Mesothelial cell of epicardium (in vitro differentiated cells): ENCODE measurements around the gene PGGT1B. TPM values are rescaled to one million over a fixed set of nuclear protein-coding genes. Genes with fewer than 3 reads are reported as not detected.

Experiments
- DNase-seq, 2 experiments: peaks; one replicate each; pipeline ENCODE4 v3.0.0; 2021; ENCODE audit warnings: low spot score in 2 of 2; ENCODE audit not compliant: unreplicated experiment in 2 of 2
- H3K27ac Mint-ChIP-seq: 2 replicates; pipeline ENCODE4 v1.8.0; 2021; ENCODE audit warnings: mixed read lengths
- H3K27me3 Mint-ChIP-seq: 2 replicates; pipeline ENCODE4 v1.8.0; 2021; ENCODE audit warnings: low read depth, mixed read lengths
- H3K36me3 Mint-ChIP-seq: 2 replicates; pipeline ENCODE4 v1.8.0; 2021; ENCODE audit warnings: mixed read lengths
- H3K4me1 Mint-ChIP-seq: 2 replicates; pipeline ENCODE4 v1.8.0; 2021; ENCODE audit warnings: mixed read lengths
- H3K4me3 Mint-ChIP-seq: 2 replicates; pipeline ENCODE4 v1.8.0; 2021; ENCODE audit warnings: mild to moderate bottlenecking, moderate library complexity, mixed read lengths
- H3K9me3 Mint-ChIP-seq: 2 replicates; pipeline ENCODE4 v1.8.0; 2021; ENCODE audit warnings: mixed read lengths
- CTCF ChIP-seq: fragments of 200-600 bp; sonication (generic); IDR thresholded peaks from one replicate; pipeline ENCODE4 v1.5.0; 2021; ENCODE audit warnings: antibody characterized with exemption; ENCODE audit not compliant: unreplicated experiment
- total RNA-seq: library from RNA; stranded (reverse); gene quantifications from 3 replicates; pipeline ENCODE4 v1.2.1, GENCODE V29; 2021

PGGT1B gene
- total RNA-seq, 1 donor from 2014 or later, result 40.3 TPM

DNA sequence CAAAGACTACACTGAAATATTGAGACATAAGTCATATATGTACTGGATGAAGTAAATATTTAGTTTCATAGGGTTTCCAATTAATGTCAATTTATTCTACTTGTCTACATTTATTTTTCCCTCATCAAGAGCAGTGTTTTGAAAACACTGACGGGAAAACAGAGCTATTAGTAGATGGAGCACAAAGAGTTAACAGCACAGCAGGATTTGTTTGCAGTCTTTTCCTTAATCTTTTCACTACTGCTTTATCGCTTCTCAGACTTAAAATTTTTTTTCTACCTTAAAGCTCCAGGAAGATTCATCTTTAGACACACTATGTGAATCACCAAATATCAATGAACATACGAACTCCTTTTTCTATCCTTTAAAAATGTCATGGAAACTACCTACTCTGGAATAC is 25.6 kb downstream of the PGGT1B start:
- Mint-ChIP-seq H3K4me3 (no peak overlapping the region), H3K27ac (no peak overlapping the region), H3K4me1 (peaks cover 2% of the 10 kb centered on the region), H3K36me3 (peaks cover 16% of the 10 kb centered on the region), H3K9me3 (no peaks in the 10 kb centered on the region), H3K27me3 (no peaks in the 10 kb centered on the region)
- no peak for DNase-seq
- TF ChIP-seq CTCF, result no peak

- Mint-ChIP-seq H3K27ac (no peak overlapping the region), H3K4me1 (no peaks in the 10 kb centered on the region), H3K27me3 (no peaks in the 10 kb centered on the region), H3K9me3 (no peaks in the 10 kb centered on the region), H3K36me3 (peaks cover 16% of the 10 kb centered on the region), H3K4me3 (no peak overlapping the region)
- TF ChIP-seq CTCF, result no peak
- no peak for DNase-seq
Observed at GRCh38 chr5:115236599-115236998, 26.1 kb downstream of the PGGT1B start.

DNA sequence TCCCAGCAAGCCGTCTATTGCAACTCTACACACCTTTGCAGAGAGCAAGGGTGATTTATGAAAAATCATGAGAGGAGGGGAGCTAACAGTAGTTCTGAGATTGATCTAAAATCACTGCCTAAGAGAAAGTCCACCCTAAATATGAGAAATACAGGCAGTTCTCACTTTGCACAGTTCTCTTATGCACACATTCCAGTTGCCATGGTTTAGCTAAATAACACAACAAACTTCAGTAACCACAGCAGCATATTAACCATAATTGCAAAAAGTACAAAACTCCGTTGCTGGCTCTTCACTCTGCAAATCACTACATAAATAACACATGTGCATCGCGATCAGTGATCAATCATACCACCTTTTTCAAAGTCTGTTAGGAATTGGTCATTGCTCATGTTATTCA is 31.1 kb downstream of the PGGT1B start:
- Mint-ChIP-seq H3K27ac (no peak overlapping the region), H3K27me3 (no peaks in the 10 kb centered on the region), H3K9me3 (no peaks in the 10 kb centered on the region), H3K4me3 (no peak overlapping the region), H3K4me1 (no peaks in the 10 kb centered on the region), H3K36me3 (peaks cover 34% of the 10 kb centered on the region)
- no peak for DNase-seq
- no peak for TF ChIP-seq CTCF

GRCh38 chr5:115229606-115230005 is 33.1 kb downstream of the PGGT1B start:
- no peak for DNase-seq
- no peak for TF ChIP-seq CTCF
- peaks cover 36% of the 10 kb centered on the region for H3K36me3 Mint-ChIP-seq
- no peaks in the 10 kb centered on the region for H3K4me1 Mint-ChIP-seq
- H3K4me3 Mint-ChIP-seq, result no peak overlapping the region
- no peaks in the 10 kb centered on the region for H3K9me3 Mint-ChIP-seq
- no peaks in the 10 kb centered on the region for H3K27me3 Mint-ChIP-seq
- H3K27ac Mint-ChIP-seq, result no peak overlapping the region

GRCh38 chr5:115227281-115227680 is 35.4 kb downstream of the PGGT1B start:
- peaks cover 38% of the 10 kb centered on the region for H3K36me3 Mint-ChIP-seq
- H3K4me3 Mint-ChIP-seq, result no peak overlapping the region
- H3K9me3 Mint-ChIP-seq, result peaks cover 3% of the 10 kb centered on the region
- TF ChIP-seq CTCF, result no peak
- H3K27ac Mint-ChIP-seq, result no peak overlapping the region
- DNase-seq, result no peak
- H3K27me3 Mint-ChIP-seq, result no peaks in the 10 kb centered on the region
- no peaks in the 10 kb centered on the region for H3K4me1 Mint-ChIP-seq

DNA sequence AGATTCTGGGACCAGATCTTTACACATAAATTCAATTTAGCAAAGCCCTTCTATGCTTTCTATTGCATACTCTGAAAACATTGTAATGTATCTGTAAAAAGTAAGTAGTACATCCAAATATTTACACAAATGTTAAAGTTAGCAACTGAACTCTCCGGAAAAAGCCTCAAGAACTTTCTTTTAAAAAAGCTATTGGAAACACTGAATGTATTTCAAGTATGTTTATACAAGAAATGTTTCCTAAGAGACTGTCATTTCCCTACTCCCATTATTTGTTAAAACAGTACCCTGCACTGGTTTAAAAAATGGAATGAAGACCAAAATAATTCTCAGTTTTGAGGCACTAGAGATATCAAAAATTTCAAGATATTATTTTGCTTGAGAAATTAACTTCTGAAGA is 48.1 kb downstream of the PGGT1B start:
- peaks cover 25% of the 10 kb centered on the region for H3K36me3 Mint-ChIP-seq
- peaks cover 2% of the 10 kb centered on the region for H3K4me1 Mint-ChIP-seq
- DNase-seq, result no peak
- no peak overlapping the region for H3K27ac Mint-ChIP-seq
- H3K9me3 Mint-ChIP-seq, result peaks cover 5% of the 10 kb centered on the region
- H3K4me3 Mint-ChIP-seq, result no peak overlapping the region
- no peaks in the 10 kb centered on the region for H3K27me3 Mint-ChIP-seq
- TF ChIP-seq CTCF, result no peak
